GM06990 (cell line): ENCODE measurements around the gene EPS8L2.
A peak's percentile ranks its signal among the peaks of the same experiment; 100 is the strongest.

Experiments used
- DNase-seq: peaks from one replicate; pipeline ENCODE4 v3.0.0-alpha.2; 2011; ENCODE audit not compliant: insufficient read length; ENCODE audit errors: extremely low read depth
- H3K27me3 ChIP-seq: replicated peaks from 2 replicates; pipeline ENCODE4 v1.6.0; 2011; ENCODE audit warnings: low read length; ENCODE audit not compliant: control insufficient read depth, insufficient read depth
- H3K36me3 ChIP-seq: 2 replicates; pipeline ENCODE4 v1.5.1; 2011; ENCODE audit warnings: low read length; ENCODE audit not compliant: control insufficient read depth, insufficient read depth
- H3K4me3 ChIP-seq: replicated peaks from 2 replicates; pipeline ENCODE4 v1.5.1; 2011; ENCODE audit warnings: low read depth, mild to moderate bottlenecking, control low read depth, low read length
- TF ChIP-seq, protein P1 (sequence below): IDR thresholded peaks from 2 replicates; pipeline ENCODE4 v1.5.1; 2011; ENCODE audit warnings: low read length, control low read depth, mild to moderate bottlenecking, inconsistent platforms; ENCODE audit not compliant: insufficient read depth, poor library complexity, severe bottlenecking

EPS8L2 gene

DNA sequence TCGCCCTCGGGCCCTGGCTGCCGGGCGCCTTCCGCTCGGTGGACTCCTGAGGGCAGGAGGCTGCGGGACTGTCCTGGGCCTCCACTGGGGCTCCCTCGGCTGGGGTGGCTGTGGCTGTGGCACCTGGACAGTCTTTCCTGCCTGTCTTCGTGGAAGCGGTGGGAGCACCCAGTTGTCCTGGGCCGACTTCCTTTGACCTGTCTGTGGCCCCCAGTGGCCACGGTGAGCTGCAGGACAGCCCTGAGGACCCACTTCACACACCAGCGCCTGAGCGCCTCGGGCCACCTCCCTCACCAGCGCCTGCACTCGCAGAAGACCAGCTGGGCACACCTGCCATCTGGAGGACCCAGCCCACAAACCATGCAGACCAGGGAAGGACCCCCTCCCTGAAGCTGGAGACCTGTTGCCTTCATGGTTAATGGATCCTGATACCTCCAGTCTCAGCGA is 1.8 kb upstream of the EPS8L2 start:
- H3K4me3 ChIP-seq: no peak overlapping the region
- no peak for DNase-seq
- TF ChIP-seq, protein P1, sequence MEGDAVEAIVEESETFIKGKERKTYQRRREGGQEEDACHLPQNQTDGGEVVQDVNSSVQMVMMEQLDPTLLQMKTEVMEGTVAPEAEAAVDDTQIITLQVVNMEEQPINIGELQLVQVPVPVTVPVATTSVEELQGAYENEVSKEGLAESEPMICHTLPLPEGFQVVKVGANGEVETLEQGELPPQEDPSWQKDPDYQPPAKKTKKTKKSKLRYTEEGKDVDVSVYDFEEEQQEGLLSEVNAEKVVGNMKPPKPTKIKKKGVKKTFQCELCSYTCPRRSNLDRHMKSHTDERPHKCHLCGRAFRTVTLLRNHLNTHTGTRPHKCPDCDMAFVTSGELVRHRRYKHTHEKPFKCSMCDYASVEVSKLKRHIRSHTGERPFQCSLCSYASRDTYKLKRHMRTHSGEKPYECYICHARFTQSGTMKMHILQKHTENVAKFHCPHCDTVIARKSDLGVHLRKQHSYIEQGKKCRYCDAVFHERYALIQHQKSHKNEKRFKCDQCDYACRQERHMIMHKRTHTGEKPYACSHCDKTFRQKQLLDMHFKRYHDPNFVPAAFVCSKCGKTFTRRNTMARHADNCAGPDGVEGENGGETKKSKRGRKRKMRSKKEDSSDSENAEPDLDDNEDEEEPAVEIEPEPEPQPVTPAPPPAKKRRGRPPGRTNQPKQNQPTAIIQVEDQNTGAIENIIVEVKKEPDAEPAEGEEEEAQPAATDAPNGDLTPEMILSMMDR: no peak

DNA sequence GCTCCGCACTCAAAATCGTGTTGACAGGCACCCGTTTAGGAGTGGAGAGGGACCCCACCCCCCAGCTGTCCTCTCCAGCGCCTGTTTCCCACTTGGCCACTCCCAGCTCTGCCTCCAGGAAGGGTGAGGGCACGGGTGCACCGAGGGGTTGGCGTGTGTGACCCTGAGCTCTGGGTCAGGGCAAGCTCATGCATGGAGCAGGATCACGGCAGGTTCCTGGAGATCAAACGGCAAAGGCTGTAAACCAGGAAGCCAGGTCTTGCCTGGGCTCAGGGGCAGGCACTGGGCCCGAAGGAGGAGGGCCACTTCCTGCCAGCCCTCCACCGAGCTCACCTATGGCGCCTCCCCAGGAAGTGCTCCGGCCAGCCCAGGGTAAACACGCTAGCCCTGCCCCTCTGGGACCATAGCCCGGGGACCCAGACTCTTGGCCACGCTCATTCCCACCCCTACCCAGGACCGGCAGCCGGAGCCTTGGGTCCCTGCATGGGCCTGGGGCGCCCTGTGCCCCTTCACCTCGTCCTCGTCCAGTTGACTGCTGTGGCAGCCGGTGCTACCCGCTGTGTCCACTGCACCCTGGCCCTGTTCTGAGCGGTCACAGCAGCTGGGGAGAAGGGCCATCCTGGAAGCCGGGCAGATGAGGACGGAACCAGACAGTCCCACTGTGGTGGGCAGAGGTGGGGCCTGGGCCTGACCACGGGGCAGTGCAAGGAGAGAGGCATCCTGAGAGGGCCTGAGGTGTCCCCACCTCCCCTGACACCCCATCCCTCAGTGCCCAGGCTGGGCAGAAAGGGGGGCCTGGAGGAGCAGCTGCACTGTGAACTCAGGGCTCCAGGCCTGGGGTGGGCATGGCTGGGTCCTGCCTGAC is 1.0 kb upstream of the EPS8L2 start:
- TF ChIP-seq, protein P1: no peak
- H3K4me3 ChIP-seq: no peak overlapping the region
- DNase-seq: no peak
- peaks cover 5% of the 10 kb centered on the region for H3K36me3 ChIP-seq
- H3K27me3 ChIP-seq: no peaks in the 10 kb centered on the region; the same call in 1 of the 2 replicates

More for the DNA sequence above, 1.8 kb upstream of the EPS8L2 start:
- H3K36me3 ChIP-seq: peaks cover 5% of the 10 kb centered on the region
- no peaks in the 10 kb centered on the region; the same call in 1 of the 2 replicates for H3K27me3 ChIP-seq

DNA sequence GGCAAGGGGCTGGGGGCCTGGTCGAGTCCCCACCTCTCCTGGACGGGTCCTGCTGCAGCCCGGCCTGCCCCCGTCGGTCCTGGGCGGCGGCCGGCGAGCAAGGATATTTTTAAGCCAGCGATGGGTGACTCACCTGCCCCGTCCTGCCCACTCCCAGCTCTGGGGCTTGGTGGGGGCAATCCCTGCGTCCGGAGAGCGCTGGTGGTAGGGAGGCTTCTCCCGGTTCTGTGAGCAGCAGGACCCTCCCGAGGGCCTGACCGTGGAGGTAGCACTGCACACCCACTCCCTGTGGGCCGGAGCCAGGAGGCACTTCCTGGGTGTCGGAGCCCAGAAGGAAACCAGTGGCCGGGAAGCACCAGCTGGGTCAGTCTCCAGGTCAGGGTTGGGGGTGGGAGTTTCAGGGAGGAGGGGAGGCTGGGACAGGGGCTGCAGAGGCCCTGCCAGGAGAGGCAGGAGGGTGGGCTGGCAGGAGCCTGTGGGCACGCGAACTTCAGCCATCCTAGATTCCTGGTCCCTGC is 467 bp downstream of the EPS8L2 start:
- TF ChIP-seq, protein P1: no peak
- Histone ChIP-seq H3K36me3 (peaks cover 5% of the 10 kb centered on the region), H3K4me3 (peak overlapping the region; percentile 56), H3K27me3 (no peaks in the 10 kb centered on the region; the same call in 1 of the 2 replicates)
- DNase-seq: no peak

DNA sequence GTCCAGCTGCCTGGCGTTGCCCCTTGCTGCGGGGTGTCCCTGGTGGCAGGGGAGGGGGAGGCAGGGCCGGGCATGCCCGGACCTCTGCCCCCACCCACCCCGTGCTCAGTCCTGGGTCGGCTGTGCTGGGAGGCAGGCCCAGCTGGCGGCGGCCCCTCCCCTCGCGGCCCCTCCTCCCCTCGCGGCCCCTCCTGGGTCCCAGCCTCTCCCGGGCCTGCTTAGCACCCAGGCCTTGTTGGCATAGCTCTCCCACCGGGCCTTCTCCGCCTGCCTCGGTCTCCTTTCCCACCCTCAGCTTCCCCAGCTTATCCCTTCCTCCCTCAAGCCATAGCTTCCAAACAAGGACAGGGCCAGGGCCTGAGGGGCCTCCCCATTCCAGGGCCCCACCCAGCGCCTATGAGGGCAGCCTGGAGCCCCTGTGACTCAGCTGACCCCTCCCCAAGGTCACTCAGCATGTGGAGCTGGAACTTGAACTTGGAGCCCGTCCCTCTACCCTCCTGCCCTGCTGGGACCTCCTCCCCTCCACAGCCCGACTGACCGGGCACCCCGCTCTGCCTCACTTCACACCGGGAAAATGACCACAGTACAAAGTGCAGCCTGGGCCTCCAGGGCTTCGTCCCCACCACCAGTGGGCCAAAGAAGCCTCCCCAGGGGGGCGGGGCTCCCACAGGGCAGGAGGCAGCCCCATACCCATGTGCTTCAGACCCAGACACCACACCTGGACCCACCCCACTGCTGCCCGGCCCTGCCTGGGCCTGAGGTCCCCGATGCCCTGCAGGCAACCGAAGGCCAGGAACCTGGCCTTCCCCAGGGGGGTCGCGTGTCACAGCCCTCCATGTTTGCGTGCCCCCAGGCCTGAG is 1.2 kb downstream of the EPS8L2 start:
- H3K4me3 ChIP-seq: peak overlapping the region; percentile 56
- DNase-seq: no peak
- TF ChIP-seq, protein P1: no peak
- H3K27me3 ChIP-seq: no peaks in the 10 kb centered on the region; the same call in 1 of the 2 replicates
- H3K36me3 ChIP-seq: peaks cover 3% of the 10 kb centered on the region; the same call in 1 of the 2 replicates

- Histone ChIP-seq H3K36me3 (peaks cover 3% of the 10 kb centered on the region; the same call in 1 of the 2 replicates), H3K4me3 (no peak overlapping the region), H3K27me3 (no peaks in the 10 kb centered on the region; the same call in 1 of the 2 replicates)
- no peak for DNase-seq
- TF ChIP-seq, protein P1: no peak
Measured at GRCh38 chr11:707817-708420, 1.9 kb downstream of the EPS8L2 start.
